ENCODE data around the gene SCN5A.

The SCN5A gene

GRCh38 chr3:38627956-38628355, 21.5 kb downstream of the SCN5A start:
- Histone ChIP-seq H3K36me3 (replicated peaks) (no peaks in the 10 kb centered on the region), H3K27me3 (ENCODE audit: low read depth) (no peaks in the 10 kb centered on the region), H3K4me3 (no peak overlapping the region), H3K9me3 (no peaks in the 10 kb centered on the region), H3K4me1 (no peaks in the 10 kb centered on the region)
- DNase-seq (ENCODE audit: low spot score in 2 of 2): peak; percentile 11 to 66
- in situ Hi-C loops (cut with MboI; ENCODE audit: low sequenced_read_pairs): no loop called here

- H3K27me3 ChIP-seq (ENCODE audit: low read depth): no peaks in the 10 kb centered on the region
- no peak overlapping the region for H3K4me3 ChIP-seq
- no peaks in the 10 kb centered on the region for H3K9me3 ChIP-seq
- H3K36me3 ChIP-seq (replicated peaks): no peaks in the 10 kb centered on the region
- in situ Hi-C loops (cut with MboI; ENCODE audit: low sequenced_read_pairs): no loop called here
- no peak for DNase-seq (ENCODE audit: low spot score in 2 of 2)
- H3K4me1 ChIP-seq: no peaks in the 10 kb centered on the region
Measured at GRCh38 chr3:38626171-38626570, 23.3 kb downstream of the SCN5A start.

- Histone ChIP-seq H3K9me3 (no peaks in the 10 kb centered on the region), H3K36me3 (replicated peaks) (no peaks in the 10 kb centered on the region), H3K27me3 (ENCODE audit: low read depth) (no peaks in the 10 kb centered on the region), H3K4me1 (no peaks in the 10 kb centered on the region), H3K4me3 (no peak overlapping the region)
- in situ Hi-C loops (cut with MboI; ENCODE audit: low sequenced_read_pairs): no loop called here
- no peak for DNase-seq (ENCODE audit: low spot score in 2 of 2)
Measured at GRCh38 chr3:38623539-38623938, 25.9 kb downstream of the SCN5A start.

GRCh38 chr3:38622336-38622735, 27.2 kb downstream of the SCN5A start:
- H3K36me3 ChIP-seq (replicated peaks): no peaks in the 10 kb centered on the region
- in situ Hi-C loops (cut with MboI; ENCODE audit: low sequenced_read_pairs): no loop called here
- no peaks in the 10 kb centered on the region for H3K9me3 ChIP-seq
- no peak for DNase-seq (ENCODE audit: low spot score in 2 of 2)
- H3K27me3 ChIP-seq (ENCODE audit: low read depth): no peaks in the 10 kb centered on the region
- H3K4me3 ChIP-seq: no peak overlapping the region
- no peaks in the 10 kb centered on the region for H3K4me1 ChIP-seq

GRCh38 chr3:38620236-38620635, 29.3 kb downstream of the SCN5A start:
- no peaks in the 10 kb centered on the region for H3K27me3 ChIP-seq (ENCODE audit: low read depth)
- no peaks in the 10 kb centered on the region for H3K9me3 ChIP-seq
- H3K4me1 ChIP-seq: no peaks in the 10 kb centered on the region
- no peak overlapping the region for H3K4me3 ChIP-seq
- H3K36me3 ChIP-seq (replicated peaks): no peaks in the 10 kb centered on the region
- DNase-seq (ENCODE audit: low spot score in 2 of 2): no peak
- in situ Hi-C loops (cut with MboI; ENCODE audit: low sequenced_read_pairs): no loop called here

- Histone ChIP-seq H3K36me3 (replicated peaks) (no peaks in the 10 kb centered on the region), H3K27me3 (ENCODE audit: low read depth) (no peaks in the 10 kb centered on the region), H3K4me1 (no peaks in the 10 kb centered on the region), H3K9me3 (no peaks in the 10 kb centered on the region), H3K4me3 (no peak overlapping the region)
- DNase-seq (ENCODE audit: low spot score in 2 of 2): no peak
- in situ Hi-C loops (cut with MboI; ENCODE audit: low sequenced_read_pairs): no loop called here
Measured at GRCh38 chr3:38618343-38618742, 31.1 kb downstream of the SCN5A start.

- no peak for DNase-seq (ENCODE audit: low spot score in 2 of 2)
- Histone ChIP-seq H3K4me3 (no peak overlapping the region), H3K4me1 (no peaks in the 10 kb centered on the region), H3K9me3 (no peaks in the 10 kb centered on the region), H3K36me3 (replicated peaks) (no peaks in the 10 kb centered on the region), H3K27me3 (ENCODE audit: low read depth) (no peaks in the 10 kb centered on the region)
- in situ Hi-C loops (cut with MboI; ENCODE audit: low sequenced_read_pairs): no loop called here
Measured at GRCh38 chr3:38617586-38617985, 31.9 kb downstream of the SCN5A start.

GRCh38 chr3:38617137-38617536, 32.4 kb downstream of the SCN5A start:
- Histone ChIP-seq H3K4me3 (no peak overlapping the region), H3K9me3 (no peaks in the 10 kb centered on the region), H3K27me3 (ENCODE audit: low read depth) (no peaks in the 10 kb centered on the region), H3K4me1 (no peaks in the 10 kb centered on the region), H3K36me3 (replicated peaks) (no peaks in the 10 kb centered on the region)
- in situ Hi-C loops (cut with MboI; ENCODE audit: low sequenced_read_pairs): no loop called here
- DNase-seq (ENCODE audit: low spot score in 2 of 2): no peak

GRCh38 chr3:38616658-38617057, 32.8 kb downstream of the SCN5A start:
- DNase-seq (ENCODE audit: low spot score in 2 of 2): no peak
- Histone ChIP-seq H3K27me3 (ENCODE audit: low read depth) (no peaks in the 10 kb centered on the region), H3K4me3 (no peak overlapping the region), H3K4me1 (no peaks in the 10 kb centered on the region), H3K36me3 (replicated peaks) (no peaks in the 10 kb centered on the region), H3K9me3 (no peaks in the 10 kb centered on the region)
- in situ Hi-C loops (cut with MboI; ENCODE audit: low sequenced_read_pairs): no loop called here

- no peak overlapping the region for H3K4me3 ChIP-seq
- H3K36me3 ChIP-seq (replicated peaks): no peaks in the 10 kb centered on the region
- in situ Hi-C loops (cut with MboI; ENCODE audit: low sequenced_read_pairs): no loop called here
- H3K4me1 ChIP-seq: no peaks in the 10 kb centered on the region
- no peaks in the 10 kb centered on the region for H3K9me3 ChIP-seq
- DNase-seq (ENCODE audit: low spot score in 2 of 2): no peak
- no peaks in the 10 kb centered on the region for H3K27me3 ChIP-seq (ENCODE audit: low read depth)
Measured at GRCh38 chr3:38616111-38616510, 33.4 kb downstream of the SCN5A start.

- Histone ChIP-seq H3K9me3 (no peaks in the 10 kb centered on the region), H3K4me3 (no peak overlapping the region), H3K4me1 (no peaks in the 10 kb centered on the region), H3K36me3 (replicated peaks) (no peaks in the 10 kb centered on the region), H3K27me3 (ENCODE audit: low read depth) (no peaks in the 10 kb centered on the region)
- in situ Hi-C loops (cut with MboI; ENCODE audit: low sequenced_read_pairs): no loop called here
- no peak for DNase-seq (ENCODE audit: low spot score in 2 of 2)
Measured at GRCh38 chr3:38614651-38615352, 34.7 kb downstream of the SCN5A start.

- Histone ChIP-seq H3K9me3 (no peaks in the 10 kb centered on the region), H3K4me1 (no peaks in the 10 kb centered on the region), H3K36me3 (replicated peaks) (no peaks in the 10 kb centered on the region), H3K4me3 (no peak overlapping the region), H3K27me3 (ENCODE audit: low read depth) (no peaks in the 10 kb centered on the region)
- in situ Hi-C loops (cut with MboI; ENCODE audit: low sequenced_read_pairs): no loop called here
- DNase-seq (ENCODE audit: low spot score in 2 of 2): no peak
Measured at GRCh38 chr3:38614091-38614490, 35.4 kb downstream of the SCN5A start.

- H3K9me3 ChIP-seq: no peaks in the 10 kb centered on the region
- no peaks in the 10 kb centered on the region for H3K36me3 ChIP-seq (replicated peaks)
- no peak for DNase-seq (ENCODE audit: low spot score in 2 of 2)
- no peaks in the 10 kb centered on the region for H3K27me3 ChIP-seq (ENCODE audit: low read depth)
- in situ Hi-C loops (cut with MboI; ENCODE audit: low sequenced_read_pairs): no loop called here
- H3K4me1 ChIP-seq: no peaks in the 10 kb centered on the region
- H3K4me3 ChIP-seq: no peak overlapping the region
Measured at GRCh38 chr3:38613426-38613825, 36.1 kb downstream of the SCN5A start.

- in situ Hi-C loops (cut with MboI; ENCODE audit: low sequenced_read_pairs): no loop called here
- Histone ChIP-seq H3K27me3 (ENCODE audit: low read depth) (no peaks in the 10 kb centered on the region), H3K9me3 (no peaks in the 10 kb centered on the region), H3K36me3 (replicated peaks) (no peaks in the 10 kb centered on the region), H3K4me3 (no peak overlapping the region), H3K4me1 (no peaks in the 10 kb centered on the region)
- no peak for DNase-seq (ENCODE audit: low spot score in 2 of 2)
Measured at GRCh38 chr3:38611866-38612265, 37.6 kb downstream of the SCN5A start.

GRCh38 chr3:38610934-38611333, 38.6 kb downstream of the SCN5A start:
- in situ Hi-C loops (cut with MboI; ENCODE audit: low sequenced_read_pairs): no loop called here
- Histone ChIP-seq H3K36me3 (replicated peaks) (no peaks in the 10 kb centered on the region), H3K4me1 (no peaks in the 10 kb centered on the region), H3K27me3 (ENCODE audit: low read depth) (no peaks in the 10 kb centered on the region), H3K4me3 (no peak overlapping the region), H3K9me3 (no peaks in the 10 kb centered on the region)
- no peak for DNase-seq (ENCODE audit: low spot score in 2 of 2)
